NB4 (cell line): Measurements from ENCODE around the gene APP.

Experiments used
- DNase-seq: peaks from one replicate; pipeline ENCODE4 v3.0.0; 2010; ENCODE audit warnings: low read depth
- H3K4me3 ChIP-seq: one replicate; pipeline ENCODE4 v1.5.1; 2011; ENCODE audit warnings: mild to moderate bottlenecking, low read depth, low read length, moderate library complexity
- MYC ChIP-seq: IDR thresholded peaks from 2 replicates; pipeline ENCODE4 v1.6.1; 2011; ENCODE audit warnings: low read depth, low read length
- POLR2A ChIP-seq: IDR thresholded peaks from 2 replicates; pipeline ENCODE4 v1.6.1; 2011; ENCODE audit warnings: mild to moderate bottlenecking; ENCODE audit not compliant: insufficient read length; ENCODE audit errors: extremely low read depth
- TF ChIP-seq, protein P1 (sequence below): IDR thresholded peaks from 2 replicates; pipeline ENCODE4 v1.6.1; 2011; ENCODE audit warnings: low read depth, low read length
- TF ChIP-seq, protein P2 (sequence below): IDR thresholded peaks from one replicate; pipeline ENCODE4 v1.5.1; 2012; ENCODE audit warnings: low read depth, low read length

The APP gene

DNA sequence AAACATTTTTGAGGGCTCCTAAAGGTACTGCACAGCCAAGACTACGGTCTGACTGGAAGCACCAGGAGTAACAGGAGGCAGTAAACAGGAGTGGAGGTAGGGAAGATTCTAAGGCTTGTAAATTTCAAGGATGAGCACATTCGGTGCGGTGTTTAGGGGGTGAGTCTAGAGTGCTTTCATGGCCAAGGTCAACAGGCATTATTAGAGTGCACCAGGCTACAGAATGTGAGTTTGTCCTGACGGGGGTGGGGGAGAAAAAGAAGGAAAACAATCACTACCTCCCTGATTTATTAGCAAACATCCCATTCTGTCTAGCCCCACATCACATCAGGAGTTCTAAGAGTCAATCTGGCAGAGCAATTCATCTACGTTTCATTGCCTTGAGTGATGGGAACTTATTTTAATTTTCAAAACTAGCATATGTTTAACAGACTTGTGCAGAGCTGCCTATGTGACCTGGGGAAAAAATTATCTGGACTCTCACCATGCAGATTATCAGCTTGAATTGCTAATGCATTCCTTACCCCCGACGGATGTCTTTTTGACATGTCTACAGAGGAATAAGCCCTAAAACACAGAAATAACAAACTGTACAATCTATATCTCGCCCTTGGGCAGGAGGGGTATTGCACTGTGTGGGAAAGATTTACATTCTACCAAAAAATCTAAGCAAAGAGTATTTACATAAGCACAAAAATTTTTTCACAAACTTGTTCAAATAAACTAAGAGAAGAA lies 45.0 kb downstream of the APP start:
- TF ChIP-seq, protein P1, sequence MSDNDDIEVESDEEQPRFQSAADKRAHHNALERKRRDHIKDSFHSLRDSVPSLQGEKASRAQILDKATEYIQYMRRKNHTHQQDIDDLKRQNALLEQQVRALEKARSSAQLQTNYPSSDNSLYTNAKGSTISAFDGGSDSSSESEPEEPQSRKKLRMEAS, result no peak
- TF ChIP-seq, protein P2, sequence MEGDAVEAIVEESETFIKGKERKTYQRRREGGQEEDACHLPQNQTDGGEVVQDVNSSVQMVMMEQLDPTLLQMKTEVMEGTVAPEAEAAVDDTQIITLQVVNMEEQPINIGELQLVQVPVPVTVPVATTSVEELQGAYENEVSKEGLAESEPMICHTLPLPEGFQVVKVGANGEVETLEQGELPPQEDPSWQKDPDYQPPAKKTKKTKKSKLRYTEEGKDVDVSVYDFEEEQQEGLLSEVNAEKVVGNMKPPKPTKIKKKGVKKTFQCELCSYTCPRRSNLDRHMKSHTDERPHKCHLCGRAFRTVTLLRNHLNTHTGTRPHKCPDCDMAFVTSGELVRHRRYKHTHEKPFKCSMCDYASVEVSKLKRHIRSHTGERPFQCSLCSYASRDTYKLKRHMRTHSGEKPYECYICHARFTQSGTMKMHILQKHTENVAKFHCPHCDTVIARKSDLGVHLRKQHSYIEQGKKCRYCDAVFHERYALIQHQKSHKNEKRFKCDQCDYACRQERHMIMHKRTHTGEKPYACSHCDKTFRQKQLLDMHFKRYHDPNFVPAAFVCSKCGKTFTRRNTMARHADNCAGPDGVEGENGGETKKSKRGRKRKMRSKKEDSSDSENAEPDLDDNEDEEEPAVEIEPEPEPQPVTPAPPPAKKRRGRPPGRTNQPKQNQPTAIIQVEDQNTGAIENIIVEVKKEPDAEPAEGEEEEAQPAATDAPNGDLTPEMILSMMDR, result no peak
- TF ChIP-seq MYC, result no peak
- no peak overlapping the region for H3K4me3 ChIP-seq
- no peak for DNase-seq

DNA sequence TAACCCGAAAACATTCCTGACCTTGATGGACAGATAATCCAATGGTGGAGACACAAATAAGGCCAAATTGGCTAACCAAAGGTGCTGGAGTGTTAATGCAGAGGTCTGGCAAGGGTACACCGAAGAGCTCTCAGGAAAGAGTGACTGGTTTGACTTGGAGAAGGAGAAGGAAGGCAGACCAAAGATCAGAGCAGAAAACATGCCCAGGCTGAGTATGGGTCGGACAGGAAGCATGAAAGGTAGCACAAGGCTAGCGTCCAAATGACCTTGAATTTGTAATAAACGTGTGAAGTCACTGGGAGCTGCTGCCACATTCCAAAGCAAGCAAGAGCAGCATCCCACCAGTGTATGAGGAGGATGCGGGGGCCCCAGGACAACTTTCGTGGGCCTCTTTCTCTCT lies 45.7 kb downstream of the APP start:
- DNase-seq, result no peak
- TF ChIP-seq POLR2A, result no peak
- H3K4me3 ChIP-seq, result no peak overlapping the region

DNA sequence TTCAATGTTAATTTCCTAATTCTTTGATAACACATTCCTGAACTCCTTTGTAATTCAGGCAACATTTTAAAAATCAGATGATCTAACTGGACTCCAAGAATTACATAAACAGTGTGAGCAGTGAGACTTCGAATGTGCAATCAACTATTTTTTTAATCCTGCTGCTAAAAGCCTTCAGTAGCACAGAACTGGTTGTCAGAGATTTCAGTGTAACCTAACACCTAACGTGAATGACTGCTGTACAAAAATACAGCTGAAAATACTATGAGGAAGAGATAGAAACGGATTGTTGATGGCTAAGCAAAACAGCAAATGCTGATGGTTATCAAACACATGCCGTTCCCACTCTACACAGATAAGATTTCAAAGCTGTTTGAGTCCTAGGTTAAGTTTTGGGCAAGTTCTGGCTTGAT lies 46.1 kb downstream of the APP start:
- no peak for DNase-seq
- TF ChIP-seq, protein P2, result no peak
- TF ChIP-seq, protein P1, result no peak
- no peak for TF ChIP-seq POLR2A
- TF ChIP-seq MYC, result no peak
- H3K4me3 ChIP-seq, result no peak overlapping the region

DNA sequence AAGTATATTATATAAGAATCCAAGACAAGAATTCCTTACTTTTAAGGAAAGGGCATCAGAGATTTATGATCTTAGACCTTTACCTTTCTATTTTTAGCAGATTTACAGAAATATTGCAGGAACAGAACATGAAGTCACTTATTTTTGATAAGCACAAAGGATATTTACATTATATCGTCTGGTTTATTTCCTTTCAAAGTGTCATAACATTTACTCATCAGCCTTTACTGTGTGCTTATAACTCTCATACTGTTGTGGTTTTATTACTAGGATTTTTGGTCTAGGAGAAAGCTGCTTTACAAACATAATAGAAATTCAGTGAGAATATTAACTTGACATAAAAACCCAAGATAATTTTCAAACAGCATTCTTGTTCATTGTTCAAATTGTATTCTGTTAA lies 47.6 kb downstream of the APP start:
- DNase-seq, result no peak
- no peak overlapping the region for H3K4me3 ChIP-seq
- no peak for TF ChIP-seq MYC
- no peak for TF ChIP-seq POLR2A
- TF ChIP-seq, protein P1, result no peak
- TF ChIP-seq, protein P2, result no peak

DNA sequence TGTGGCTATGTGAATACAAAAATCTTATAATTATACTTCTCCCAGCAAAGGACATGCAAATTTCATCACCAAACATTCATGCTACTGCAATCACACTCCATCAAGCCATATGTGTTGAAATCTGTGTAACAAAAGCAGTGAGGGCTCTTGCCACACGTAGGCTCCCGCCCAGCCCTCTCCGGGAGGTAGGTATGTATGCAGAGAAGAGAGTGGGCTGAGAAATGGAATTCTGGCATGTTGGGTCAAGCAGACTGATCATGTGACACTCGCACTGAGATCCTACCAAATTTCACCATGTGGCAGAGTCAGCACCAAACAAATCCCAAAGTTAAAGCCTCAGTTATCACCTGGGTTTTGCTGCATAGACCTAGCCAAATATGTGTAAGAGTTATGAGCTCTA lies 49.7 kb downstream of the APP start:
- no peak for DNase-seq
- no peak overlapping the region for H3K4me3 ChIP-seq
- TF ChIP-seq, protein P2, result no peak
- TF ChIP-seq POLR2A, result no peak

DNA sequence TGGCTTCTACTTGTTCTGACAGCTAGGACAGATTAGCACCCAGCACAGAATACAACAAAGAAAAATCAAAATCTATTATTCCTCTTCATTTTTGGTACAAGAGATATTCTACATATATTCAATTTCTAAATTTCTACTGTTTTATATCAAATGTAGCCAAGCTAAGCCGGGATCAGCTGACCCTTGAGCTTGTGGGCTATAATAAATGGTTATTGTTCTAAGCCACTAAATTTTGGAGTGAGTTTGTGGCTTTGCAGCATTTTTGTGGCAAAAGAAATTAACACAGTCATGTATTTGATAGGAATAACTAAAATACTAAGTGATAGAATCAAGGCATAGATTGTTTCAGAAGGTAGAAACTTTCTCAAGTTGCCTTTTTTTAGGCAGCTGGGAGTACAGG lies 50.7 kb downstream of the APP start:
- no peak for DNase-seq
- no peak overlapping the region for H3K4me3 ChIP-seq
- TF ChIP-seq POLR2A (no peak), MYC (no peak)
- TF ChIP-seq, protein P2, result no peak
- TF ChIP-seq, protein P1, result no peak
